Activated T-helper 1 cell treated with anti-CD3 and anti-CD28 coated beads, Interleukin-12 subunit alpha, Interleukin-12 subunit beta, Interleukin-2, Interleukin-4 antibody, amounts not matched to agents 30 ng/mL and 10 ng/mL and 1 ng/mL, durations not matched to agents 14 hours and 24 hours and 36 hours (primary cell): ENCODE data around the gene RNASE12. TPM values are rescaled to one million over a fixed set of nuclear protein-coding genes. Genes with fewer than 3 reads are reported as not detected.
"Not testable (repeated sequence)": the region's sequence is repeated elsewhere in the genome, so short reads cannot be mapped to it uniquely, and the experiment has no call there.

ENCODE experiments used
- DNase-seq: peaks from one replicate; pipeline ENCODE4 v3.0.0; 2021; ENCODE audit warnings: low spot score
- H3K27ac Mint-ChIP-seq: one replicate; pipeline ENCODE4 v1.8.0; 2021; ENCODE audit warnings: mild to moderate bottlenecking, mixed read lengths
- H3K27me3 Mint-ChIP-seq: one replicate; pipeline ENCODE4 v1.8.0; 2022; ENCODE audit warnings: mild to moderate bottlenecking, moderate library complexity, mixed read lengths; ENCODE audit not compliant: insufficient read depth
- H3K36me3 Mint-ChIP-seq: one replicate; pipeline ENCODE4 v1.8.0; 2021; ENCODE audit warnings: low read depth, mixed read lengths
- H3K4me1 Mint-ChIP-seq: one replicate; pipeline ENCODE4 v1.8.0; 2021; ENCODE audit warnings: low read depth, mixed read lengths
- H3K4me3 Mint-ChIP-seq: one replicate; pipeline ENCODE4 v1.8.0; 2021; ENCODE audit warnings: mild to moderate bottlenecking, moderate library complexity, mixed read lengths
- H3K9me3 Mint-ChIP-seq: one replicate; pipeline ENCODE4 v1.8.0; 2021; ENCODE audit warnings: mixed read lengths
- intact Hi-C: fragments of 100-400 bp; cut with micrococcal nuclease; formaldehyde crosslinking; loops from one replicate; pipeline ENCODE4 v1.15.1; 2024
- total RNA-seq: library from RNA; stranded (reverse); gene quantifications from 2 replicates; pipeline ENCODE4 v1.2.3, GENCODE V29; 2022

RNASE12 gene
- total RNA-seq, 1 donor from 2014 or later: not detected

DNA sequence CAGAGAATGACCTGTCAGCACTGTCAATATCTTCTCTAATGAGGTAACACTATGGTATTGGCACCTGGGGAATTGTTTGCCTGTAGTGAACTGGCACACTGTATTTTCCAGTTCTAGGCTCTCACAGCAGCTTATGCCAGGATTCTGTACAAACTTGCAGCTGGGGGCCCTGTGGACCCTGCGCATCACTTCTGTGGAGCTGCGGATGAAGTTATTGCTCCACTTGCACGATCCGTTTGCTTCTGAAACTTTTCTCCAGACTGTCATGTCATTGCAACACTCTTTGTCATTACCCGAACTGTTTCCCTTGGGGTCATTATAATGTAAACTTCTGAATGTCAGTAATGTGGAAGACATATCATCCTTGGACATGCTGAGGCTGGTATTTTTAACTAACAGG, 7.3 kb downstream of the RNASE12 start:
- Mint-ChIP-seq H3K4me3 (no peak overlapping the region), H3K27ac (no peak overlapping the region), H3K9me3 (no peaks in the 10 kb centered on the region), H3K4me1 (peaks cover 10% of the 10 kb centered on the region), H3K36me3 (no peaks in the 10 kb centered on the region), H3K27me3 (no peaks in the 10 kb centered on the region)
- intact Hi-C loops: no loop called here
- DNase-seq: no peak

DNA sequence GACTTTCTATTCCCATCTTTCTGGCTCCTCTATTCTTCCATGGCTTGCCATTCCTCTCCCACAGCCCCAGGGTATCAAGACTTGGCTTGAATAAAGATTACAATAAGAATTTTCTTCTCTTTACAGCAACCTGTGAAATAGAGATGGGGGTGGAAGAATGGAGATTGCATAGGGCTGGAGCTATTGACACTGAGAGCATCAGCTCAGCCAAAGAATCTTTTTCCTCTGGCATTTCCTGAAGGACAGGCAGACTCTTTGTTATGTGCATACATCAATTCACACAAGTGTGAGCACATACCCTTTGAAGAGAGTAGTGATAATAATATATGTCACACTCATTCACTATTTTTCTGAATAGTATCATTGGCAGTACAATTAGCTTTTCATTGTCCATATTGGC, 8.0 kb downstream of the RNASE12 start:
- DNase-seq: no peak
- intact Hi-C loops: no loop called here
- H3K27me3 Mint-ChIP-seq: no peaks in the 10 kb centered on the region
- no peak overlapping the region for H3K4me3 Mint-ChIP-seq
- H3K4me1 Mint-ChIP-seq: peaks cover 10% of the 10 kb centered on the region
- no peak overlapping the region for H3K27ac Mint-ChIP-seq
- no peaks in the 10 kb centered on the region for H3K9me3 Mint-ChIP-seq
- no peaks in the 10 kb centered on the region for H3K36me3 Mint-ChIP-seq

DNA sequence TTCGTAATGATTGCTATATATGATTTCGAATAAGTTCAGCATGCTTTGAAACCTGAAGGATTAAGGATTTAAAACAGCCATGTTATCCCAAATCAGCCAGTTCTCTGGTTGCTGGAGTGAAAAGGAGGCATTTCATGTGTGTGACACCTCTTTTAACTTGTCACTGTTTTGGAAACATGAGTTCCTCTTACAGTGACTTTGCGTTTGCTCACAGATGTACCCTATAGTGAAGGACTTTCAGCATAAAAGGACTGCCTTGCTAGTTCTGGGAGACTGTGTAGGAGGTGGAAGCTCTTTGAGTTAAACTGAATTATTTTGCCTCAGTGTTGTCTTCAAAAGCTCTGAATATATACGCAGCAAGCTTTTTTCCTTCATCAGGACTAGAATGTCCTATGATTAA, 10.9 kb downstream of the RNASE12 start:
- H3K36me3 Mint-ChIP-seq: no peaks in the 10 kb centered on the region
- H3K4me1 Mint-ChIP-seq: no peaks in the 10 kb centered on the region
- intact Hi-C loops: no loop called here
- DNase-seq: no peak
- no peaks in the 10 kb centered on the region for H3K9me3 Mint-ChIP-seq
- H3K4me3 Mint-ChIP-seq: no peak overlapping the region
- H3K27ac Mint-ChIP-seq: no peak overlapping the region
- H3K27me3 Mint-ChIP-seq: no peaks in the 10 kb centered on the region

DNA sequence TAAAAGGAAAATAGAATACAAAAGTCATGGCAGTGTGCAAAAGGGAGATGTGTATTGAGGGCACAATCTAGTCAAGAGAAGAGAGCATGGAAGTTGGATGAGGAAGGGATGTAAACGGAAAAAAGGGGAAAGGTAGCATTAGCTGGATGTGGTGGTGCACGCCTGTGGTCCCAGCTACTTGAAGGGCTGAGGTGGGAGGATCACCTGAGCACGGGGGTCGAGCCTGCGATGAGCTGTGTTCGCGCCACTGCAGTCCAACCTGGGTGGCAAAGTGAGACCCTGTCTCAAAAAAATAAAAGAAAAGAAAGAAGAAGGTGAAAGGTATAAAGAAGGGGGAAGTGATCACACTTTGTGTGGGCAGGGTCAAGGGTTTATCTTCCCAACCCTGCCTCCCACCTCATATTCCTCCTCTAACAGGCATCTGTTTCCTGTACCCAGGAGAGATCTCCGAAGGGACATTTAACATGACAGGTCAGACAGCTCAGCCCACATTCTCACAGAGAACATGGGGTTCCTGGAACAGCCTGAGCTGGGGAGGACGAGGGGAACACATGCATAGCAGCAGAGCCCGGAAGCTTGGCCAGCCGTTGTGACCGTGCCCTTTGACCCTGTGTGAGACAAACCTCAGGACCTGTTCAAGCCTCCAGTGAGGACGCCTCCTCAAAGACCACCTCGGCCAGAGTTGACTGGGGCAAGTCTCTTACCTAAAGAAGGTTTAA, 12.2 kb downstream of the RNASE12 start:
- no peaks in the 10 kb centered on the region for H3K4me1 Mint-ChIP-seq
- H3K27me3 Mint-ChIP-seq: no peaks in the 10 kb centered on the region
- intact Hi-C loops: no loop called here
- H3K9me3 Mint-ChIP-seq: no peaks in the 10 kb centered on the region
- H3K4me3 Mint-ChIP-seq: no peak overlapping the region
- no peaks in the 10 kb centered on the region for H3K36me3 Mint-ChIP-seq
- no peak for DNase-seq
- no peak overlapping the region for H3K27ac Mint-ChIP-seq

DNA sequence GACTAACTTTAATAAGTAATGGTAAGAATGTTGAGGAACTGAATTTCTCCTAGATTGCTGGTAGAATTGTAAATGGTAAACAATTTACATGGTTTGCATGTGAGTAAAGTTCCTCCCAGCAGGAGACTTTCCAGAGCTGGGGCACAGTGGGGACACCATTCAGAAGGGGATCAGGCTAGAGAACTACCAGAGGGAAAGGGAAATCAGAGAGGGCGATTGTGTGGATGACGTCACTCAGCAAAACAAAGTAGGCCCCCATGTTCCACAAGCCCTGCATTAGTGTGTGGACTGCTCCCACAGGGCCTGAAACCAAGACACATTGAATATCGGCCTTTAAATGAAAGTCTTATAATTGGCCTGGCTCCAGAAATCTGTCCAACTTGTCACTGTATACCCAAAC, 12.9 kb downstream of the RNASE12 start:
- Mint-ChIP-seq H3K27ac (no peak overlapping the region), H3K9me3 (no peaks in the 10 kb centered on the region), H3K4me3 (no peak overlapping the region), H3K27me3 (no peaks in the 10 kb centered on the region), H3K4me1 (no peaks in the 10 kb centered on the region), H3K36me3 (no peaks in the 10 kb centered on the region)
- intact Hi-C loops: no loop called here
- no peak for DNase-seq

DNA sequence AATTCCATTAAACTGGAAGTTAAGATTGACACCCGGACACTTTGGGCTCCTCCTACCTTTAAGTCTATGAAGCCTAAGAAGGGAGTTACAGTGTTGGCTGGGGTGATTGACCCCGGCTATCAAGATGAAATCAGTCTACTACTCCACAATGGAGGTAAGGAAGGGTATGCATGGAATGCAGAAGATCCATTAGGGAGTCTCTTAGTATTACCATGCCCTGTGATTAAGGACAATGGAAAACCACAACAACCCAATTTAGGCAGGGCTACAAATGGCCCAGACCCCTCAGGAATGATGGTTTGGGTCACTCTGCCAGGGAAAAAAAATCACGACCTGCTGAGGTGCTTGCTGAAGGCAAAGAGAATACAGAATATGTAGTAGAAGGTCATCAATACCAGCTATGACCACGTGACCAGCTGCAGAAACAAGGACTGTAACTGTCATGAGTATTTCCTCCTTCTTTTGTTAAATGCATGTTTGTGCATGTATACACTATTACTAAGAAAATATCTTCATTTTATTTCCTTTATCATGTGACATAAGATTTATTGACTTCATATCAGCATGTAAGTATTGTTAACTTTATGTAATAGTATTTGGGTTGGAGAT, 18.7 kb downstream of the RNASE12 start:
- H3K27ac Mint-ChIP-seq, H3K27me3 Mint-ChIP-seq, H3K36me3 Mint-ChIP-seq, DNase-seq, H3K4me1 Mint-ChIP-seq, intact Hi-C loops, H3K4me3 Mint-ChIP-seq: not testable (repeated sequence)
- H3K9me3 Mint-ChIP-seq: peaks cover 11% of the 10 kb centered on the region

DNA sequence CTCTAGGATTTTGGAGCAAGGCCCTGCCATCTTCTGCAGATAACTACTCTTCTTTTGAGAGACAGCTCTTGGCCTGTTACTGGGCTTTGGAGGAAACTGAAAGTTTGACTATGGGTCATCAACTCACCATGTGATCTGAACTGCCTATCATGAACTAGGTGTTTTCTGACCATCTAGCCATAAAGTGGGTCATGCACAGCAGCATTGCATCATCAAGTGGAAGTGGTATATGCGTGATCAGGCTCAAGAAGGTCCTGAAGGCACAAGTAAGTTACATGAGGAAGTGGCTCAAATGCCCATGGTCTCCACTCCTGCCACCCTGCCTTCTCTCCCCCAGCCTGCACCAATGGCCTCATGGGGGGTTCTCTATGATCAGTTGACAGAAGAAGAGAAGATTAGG, 20.5 kb downstream of the RNASE12 start:
- H3K27ac Mint-ChIP-seq, H3K36me3 Mint-ChIP-seq, H3K4me1 Mint-ChIP-seq, DNase-seq, H3K27me3 Mint-ChIP-seq, H3K4me3 Mint-ChIP-seq, intact Hi-C loops: not testable (repeated sequence)
- peaks cover 11% of the 10 kb centered on the region for H3K9me3 Mint-ChIP-seq

DNA sequence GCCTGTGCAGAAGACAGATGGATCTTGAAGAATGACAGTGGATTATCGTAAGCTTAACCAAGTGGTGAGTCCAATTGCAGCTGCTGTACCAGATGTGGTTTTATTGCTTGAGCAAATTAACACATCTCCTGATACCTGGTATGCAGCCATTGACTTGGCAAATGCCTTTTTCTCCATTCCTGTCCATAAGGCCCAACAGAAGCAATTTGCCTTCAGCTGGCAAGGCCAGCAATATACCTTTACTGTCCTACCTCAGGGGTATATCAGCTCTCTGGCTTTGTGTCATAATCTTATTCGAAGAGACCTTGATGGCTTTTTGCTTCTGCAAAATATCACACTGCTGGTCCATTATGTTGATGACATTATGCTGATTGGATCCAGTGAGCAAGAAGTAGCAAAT, 21.3 kb downstream of the RNASE12 start:
- H3K4me1 Mint-ChIP-seq, H3K27ac Mint-ChIP-seq, H3K27me3 Mint-ChIP-seq, H3K4me3 Mint-ChIP-seq, H3K36me3 Mint-ChIP-seq, DNase-seq, intact Hi-C loops: not testable (repeated sequence)
- peaks cover 11% of the 10 kb centered on the region for H3K9me3 Mint-ChIP-seq

DNA sequence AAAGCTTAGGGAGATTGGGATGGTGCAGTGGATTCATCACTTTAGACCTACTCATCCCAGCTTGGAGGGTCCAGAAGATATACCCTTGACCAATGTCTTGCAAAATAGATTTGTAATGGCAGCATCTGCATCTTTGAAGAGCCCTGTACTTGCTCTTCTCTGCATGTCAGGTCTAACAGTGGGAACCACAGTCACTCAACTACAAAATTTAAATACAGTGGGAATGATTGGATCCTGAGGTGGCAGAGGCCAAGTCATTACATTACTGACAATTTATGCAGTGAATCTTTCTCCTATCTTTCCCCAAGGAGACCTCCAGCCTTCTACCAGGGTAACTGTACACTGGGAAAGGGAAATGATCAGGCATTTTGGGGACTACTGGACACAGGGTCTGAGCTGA, 22.1 kb downstream of the RNASE12 start:
- Mint-ChIP-seq H3K4me1 (no peaks in the 10 kb centered on the region), H3K4me3 (no peak overlapping the region), H3K27me3 (no peaks in the 10 kb centered on the region), H3K27ac (no peak overlapping the region), H3K9me3 (peaks cover 11% of the 10 kb centered on the region), H3K36me3 (peaks cover 1% of the 10 kb centered on the region)
- intact Hi-C loops: no loop called here
- DNase-seq: no peak

DNA sequence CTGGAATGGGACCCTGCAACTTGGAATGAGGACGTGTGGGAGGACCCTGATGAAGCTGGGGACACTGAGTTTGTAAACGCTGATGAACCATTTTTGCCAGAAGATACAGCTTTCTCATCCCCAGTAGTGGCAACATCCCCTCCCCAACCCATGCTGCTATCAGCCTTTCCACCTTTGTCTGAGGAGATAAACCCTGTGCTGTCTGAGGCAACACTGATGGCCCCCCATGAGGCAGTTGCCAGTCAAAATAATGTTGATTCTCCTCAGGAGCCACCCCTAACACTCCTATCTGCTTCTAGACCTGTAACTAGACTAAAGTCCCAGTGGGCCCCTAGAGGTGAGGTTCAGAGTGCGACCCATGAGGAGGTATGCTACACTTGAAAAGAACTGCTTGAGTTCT, 22.8 kb downstream of the RNASE12 start:
- Mint-ChIP-seq H3K9me3 (peaks cover 11% of the 10 kb centered on the region), H3K27ac (no peak overlapping the region), H3K27me3 (no peaks in the 10 kb centered on the region), H3K4me1 (no peaks in the 10 kb centered on the region), H3K36me3 (peaks cover 1% of the 10 kb centered on the region), H3K4me3 (no peak overlapping the region)
- intact Hi-C loops: no loop called here
- DNase-seq: no peak

DNA sequence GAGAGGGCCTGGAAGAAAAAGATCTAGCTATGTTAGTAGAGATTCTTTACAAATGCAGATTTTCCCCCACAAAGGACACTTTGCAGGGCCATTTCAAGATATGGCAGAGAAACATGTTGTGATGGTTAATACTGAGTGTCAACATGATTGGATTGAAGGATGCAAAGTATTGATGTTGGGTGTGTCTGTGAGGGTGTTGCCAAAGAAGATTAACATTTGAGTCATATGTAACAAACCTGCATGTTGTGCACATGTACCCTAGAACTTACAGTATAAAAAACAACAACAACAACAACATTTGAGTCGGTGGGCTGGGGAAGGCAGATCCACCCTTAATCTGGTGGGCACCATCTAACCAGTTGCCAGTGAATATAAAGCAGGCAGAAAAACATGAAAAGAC, 24.0 kb downstream of the RNASE12 start:
- H3K4me3 Mint-ChIP-seq, H3K27ac Mint-ChIP-seq, H3K27me3 Mint-ChIP-seq, DNase-seq, H3K36me3 Mint-ChIP-seq, H3K4me1 Mint-ChIP-seq, intact Hi-C loops: not testable (repeated sequence)
- peaks cover 11% of the 10 kb centered on the region for H3K9me3 Mint-ChIP-seq

DNA sequence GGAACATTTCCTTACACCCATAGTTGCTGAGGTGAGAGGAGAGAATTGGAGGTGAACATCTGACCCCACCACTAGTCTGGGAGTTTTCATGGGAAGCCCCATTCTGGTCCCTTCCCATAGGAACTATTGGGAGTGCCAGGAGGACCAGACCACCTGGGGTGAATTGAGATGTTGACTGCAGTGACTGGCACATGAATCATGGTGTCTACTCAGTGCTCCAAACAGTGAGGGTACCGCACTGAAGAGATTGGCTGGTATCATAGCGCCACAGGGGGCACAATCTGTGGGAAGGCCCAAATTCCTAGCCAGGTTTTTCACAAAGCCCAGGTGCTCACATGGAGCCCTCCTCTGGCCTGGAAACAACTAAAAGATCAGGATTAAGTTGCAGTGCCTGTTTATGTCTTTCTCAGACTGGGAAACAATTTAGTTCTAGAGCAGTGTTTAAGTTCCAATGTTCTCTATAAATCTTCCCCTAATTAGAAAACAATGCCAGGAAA, 26.6 kb downstream of the RNASE12 start:
- Mint-ChIP-seq H3K4me1 (no peaks in the 10 kb centered on the region), H3K36me3 (peaks cover 1% of the 10 kb centered on the region), H3K27me3 (no peaks in the 10 kb centered on the region), H3K9me3 (peaks cover 11% of the 10 kb centered on the region), H3K27ac (no peak overlapping the region), H3K4me3 (no peak overlapping the region)
- DNase-seq: no peak
- intact Hi-C loops: no loop called here

DNA sequence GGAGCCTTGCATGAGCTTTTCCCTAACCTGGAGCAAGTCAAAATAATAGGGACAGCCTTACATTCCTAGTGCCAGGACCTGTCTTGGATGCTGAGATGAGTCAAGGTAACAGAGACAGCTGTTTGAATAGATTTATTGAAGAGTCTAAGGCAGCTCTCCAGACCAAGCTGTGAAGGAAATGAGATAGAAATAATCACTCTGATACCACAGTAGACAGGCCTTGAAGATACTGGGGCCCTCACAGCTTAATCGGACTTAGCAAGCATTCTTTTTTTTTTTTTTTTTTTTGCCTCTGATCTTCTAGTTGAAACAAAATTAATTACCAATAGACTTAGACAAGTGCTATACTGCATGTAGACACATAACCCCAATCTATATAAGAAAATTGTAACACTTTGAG, 27.2 kb downstream of the RNASE12 start:
- intact Hi-C loops: no loop called here
- Mint-ChIP-seq H3K27me3 (no peaks in the 10 kb centered on the region), H3K27ac (no peak overlapping the region), H3K9me3 (peaks cover 6% of the 10 kb centered on the region), H3K36me3 (peaks cover 1% of the 10 kb centered on the region), H3K4me1 (no peaks in the 10 kb centered on the region), H3K4me3 (no peak overlapping the region)
- DNase-seq: no peak
